ENCODE results near the gene CIITA.
"Not testable (repeated sequence)": the region's sequence is repeated elsewhere in the genome, so short reads cannot be mapped to it uniquely, and the experiment has no call there.

The CIITA gene

GRCh38 chr16:10876799-10877341 is at the start of gene CIITA:
Gene CIITA, plus strand, starts transcription at chr16:10877202. Its CDS starts 129 bp downstream, at chr16:10877331.
- in situ Hi-C loops (cut with MboI; ENCODE audit: low sequenced_read_pairs): no loop called here

- in situ Hi-C loops (cut with MboI; ENCODE audit: low sequenced_read_pairs): no loop called here
Observed at GRCh38 chr16:10827691-10828341, 49.2 kb upstream of the CIITA start.

GRCh38 chr16:10828851-10829366 is 48.1 kb upstream of the CIITA start:
- in situ Hi-C loops (cut with MboI; ENCODE audit: low sequenced_read_pairs): no loop called here

- in situ Hi-C loops (cut with MboI; ENCODE audit: low sequenced_read_pairs): not testable (repeated sequence)
Observed at GRCh38 chr16:10829390-10830098, 47.5 kb upstream of the CIITA start.

- in situ Hi-C loops (cut with MboI; ENCODE audit: low sequenced_read_pairs): not testable (repeated sequence)
Observed at GRCh38 chr16:10830240-10830639, 46.8 kb upstream of the CIITA start.

- in situ Hi-C loops (cut with MboI; ENCODE audit: low sequenced_read_pairs): no loop called here
Observed at GRCh38 chr16:10831894-10832886, 44.8 kb upstream of the CIITA start.

GRCh38 chr16:10833271-10833670 is 43.7 kb upstream of the CIITA start:
- in situ Hi-C loops (cut with MboI; ENCODE audit: low sequenced_read_pairs): no loop called here

- in situ Hi-C loops (cut with MboI; ENCODE audit: low sequenced_read_pairs): no loop called here
Observed at GRCh38 chr16:10834130-10834529, 42.9 kb upstream of the CIITA start.

- in situ Hi-C loops (cut with MboI; ENCODE audit: low sequenced_read_pairs): no loop called here
Observed at GRCh38 chr16:10834766-10835165, 42.2 kb upstream of the CIITA start.

GRCh38 chr16:10835281-10835931 is 41.6 kb upstream of the CIITA start:
- in situ Hi-C loops (cut with MboI; ENCODE audit: low sequenced_read_pairs): no loop called here

GRCh38 chr16:10836174-10836853 is 40.7 kb upstream of the CIITA start:
- in situ Hi-C loops (cut with MboI; ENCODE audit: low sequenced_read_pairs): no loop called here

- in situ Hi-C loops (cut with MboI; ENCODE audit: low sequenced_read_pairs): no loop called here
Observed at GRCh38 chr16:10838621-10839278, 38.3 kb upstream of the CIITA start.

GRCh38 chr16:10839279-10839666 is 37.7 kb upstream of the CIITA start:
- in situ Hi-C loops (cut with MboI; ENCODE audit: low sequenced_read_pairs): no loop called here

GRCh38 chr16:10840703-10841102 is 36.3 kb upstream of the CIITA start:
- in situ Hi-C loops (cut with MboI; ENCODE audit: low sequenced_read_pairs): no loop called here

GRCh38 chr16:10846213-10846998 is 30.6 kb upstream of the CIITA start:
- in situ Hi-C loops (cut with MboI; ENCODE audit: low sequenced_read_pairs): no loop called here

GRCh38 chr16:10847176-10847575 is 29.8 kb upstream of the CIITA start:
- in situ Hi-C loops (cut with MboI; ENCODE audit: low sequenced_read_pairs): no loop called here

- in situ Hi-C loops (cut with MboI; ENCODE audit: low sequenced_read_pairs): no loop called here
Observed at GRCh38 chr16:10849736-10850477, 27.1 kb upstream of the CIITA start.

- in situ Hi-C loops (cut with MboI; ENCODE audit: low sequenced_read_pairs): no loop called here
Observed at GRCh38 chr16:10850478-10850850, 26.5 kb upstream of the CIITA start.
